Coronary artery (tissue), 2 donors: Measurements from ENCODE around the gene UFL1.

Experiments used
- DNase-seq: peaks from one replicate; pipeline ENCODE4 v3.0.0-alpha.2; 2017; ENCODE audit warnings: low spot score
- H3K27ac ChIP-seq, 2 donors: fragments of 200-600 bp; sonication (generic); one replicate each; pipeline ENCODE4 v1.5.1; 2016 to 2019
- H3K4me3 ChIP-seq: fragments of 200-600 bp; sonication (generic); 2 replicates; pipeline ENCODE4 v1.5.1; 2016; ENCODE audit warnings: mild to moderate bottlenecking, moderate library complexity
- CTCF ChIP-seq: fragments of 200-600 bp; sonication (generic); IDR thresholded peaks from one replicate; pipeline ENCODE4 v1.5.1; 2019; ENCODE audit warnings: antibody characterized with exemption

UFL1 gene

GRCh38 chr6:96571551-96571950 is 49.9 kb downstream of the UFL1 start:
- no peak for TF ChIP-seq CTCF
- Histone ChIP-seq H3K4me3 (peak overlapping the region; percentile 46), H3K27ac (peak overlapping the region; percentile 36 to 71)
- DNase-seq = no peak

- Histone ChIP-seq H3K27ac (peak overlapping the region; percentile 71 to 84), H3K4me3 (peak overlapping the region; percentile 11)
- TF ChIP-seq CTCF = no peak
- DNase-seq = no peak
Observed at GRCh38 chr6:96575359-96575758, 53.8 kb downstream of the UFL1 start.

GRCh38 chr6:96576221-96576620 is 54.6 kb downstream of the UFL1 start:
- peak overlapping the region; percentile 44 for H3K4me3 ChIP-seq
- DNase-seq = no peak
- no peak for TF ChIP-seq CTCF
- peak overlapping the region; percentile 71 to 84 for H3K27ac ChIP-seq

- peak overlapping the region; percentile 53 to 70 for H3K27ac ChIP-seq
- H3K4me3 ChIP-seq = peak overlapping the region; percentile 25
- no peak for DNase-seq
- TF ChIP-seq CTCF = no peak
Observed at GRCh38 chr6:96582021-96582420, 60.4 kb downstream of the UFL1 start.

GRCh38 chr6:96582436-96582835 is 60.8 kb downstream of the UFL1 start:
- Histone ChIP-seq H3K27ac (peak overlapping the region; percentile 53 to 73), H3K4me3 (no peak overlapping the region)
- TF ChIP-seq CTCF = no peak
- DNase-seq = no peak

GRCh38 chr6:96604420-96604819 is 82.8 kb downstream of the UFL1 start:
- no peak overlapping the region for H3K4me3 ChIP-seq
- no peak for TF ChIP-seq CTCF
- no peak for DNase-seq
- H3K27ac ChIP-seq = peak overlapping the region in 1 of 2 donors; percentile 37
